Neural cell (in vitro differentiated cells): ENCODE results near the gene SLCO1C1.

Experiments used
- CTCF ChIP-seq: fragments of 450-650 bp; IDR thresholded peaks from 2 replicates; pipeline ENCODE4 v1.5.1; 2014; ENCODE audit warnings: antibody characterized with exemption, mild to moderate bottlenecking, moderate library complexity; ENCODE audit not compliant: poor library complexity, severe bottlenecking
- EZH2 ChIP-seq: fragments of 200-600, 300-800 bp; shearing (Covaris generic), sonication (generic); IDR thresholded peaks from 2 replicates; pipeline ENCODE4 v1.6.1; 2014; ENCODE audit warnings: antibody characterized with exemption, low read length, borderline replicate concordance, mild to moderate bottlenecking; ENCODE audit not compliant: insufficient read depth, poor library complexity, severe bottlenecking
- MXI1 ChIP-seq: fragments of 450-650 bp; conservative IDR thresholded peaks from 2 replicates; pipeline ENCODE4 v1.6.1; 2014; ENCODE audit warnings: antibody characterized with exemption, mild to moderate bottlenecking; ENCODE audit not compliant: poor library complexity, severe bottlenecking
- POLR2AphosphoS5 ChIP-seq: IDR thresholded peaks from 2 replicates; pipeline ENCODE4 v1.6.1; 2012
- REST ChIP-seq: IDR thresholded peaks from 2 replicates; pipeline ENCODE4 v1.6.1; 2012; ENCODE audit warnings: borderline replicate concordance
- SMC3 ChIP-seq: fragments of 450-650 bp; conservative IDR thresholded peaks from 2 replicates; pipeline ENCODE4 v1.6.1; 2014; ENCODE audit warnings: antibody characterized with exemption, mild to moderate bottlenecking, moderate library complexity; ENCODE audit not compliant: poor library complexity
- TAF1 ChIP-seq: IDR thresholded peaks from 2 replicates; pipeline ENCODE4 v1.6.1; 2012; ENCODE audit warnings: low read depth

GRCh38 chr12:20704860-20705259 lies 9.7 kb downstream of the SLCO1C1 start:
- no peak for TF ChIP-seq EZH2
- TF ChIP-seq CTCF, result no peak
- TF ChIP-seq TAF1, result no peak
- TF ChIP-seq MXI1, result no peak
- no peak for TF ChIP-seq SMC3
- no peak for TF ChIP-seq POLR2AphosphoS5
- no peak for TF ChIP-seq REST
